ENCODE results near the gene ARHGAP15.
"Not testable (repeated sequence)": the region's sequence is repeated elsewhere in the genome, so short reads cannot be mapped to it uniquely, and the experiment has no call there.

The ARHGAP15 gene

DNA sequence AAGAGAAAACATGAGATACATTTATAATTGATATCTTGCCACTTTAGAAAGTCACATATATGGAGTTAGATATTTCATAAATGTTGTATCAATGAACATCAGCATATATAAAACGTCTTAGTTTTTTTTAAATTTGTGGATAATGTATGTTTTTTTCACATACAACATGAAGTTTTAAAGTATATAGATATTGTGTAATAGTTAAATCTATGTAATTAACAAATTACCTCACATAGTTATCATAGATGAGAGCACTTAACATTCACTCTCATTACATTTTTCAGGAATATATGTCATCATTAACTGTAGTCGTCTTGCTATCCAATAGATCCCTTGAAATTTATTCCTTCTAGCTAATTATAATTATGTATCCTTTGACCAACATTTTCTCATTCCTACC is 406.6 kb downstream of the ARHGAP15 start:
- no CpG with 5 or more reads among the region's 2 CpGs for WGBS (ENCODE audit: extremely low coverage, insufficient coverage, insufficient read length)
- Histone ChIP-seq H3K9me3 (ENCODE audit: insufficient read depth, low read depth, low read length) (no peaks in the 10 kb centered on the region), H2AFZ (ENCODE audit: insufficient read depth, low read length, poor library complexity) (no peak overlapping the region), H3K27me3 (ENCODE audit: insufficient read depth, low read length) (no peaks in the 10 kb centered on the region), H3K27ac (ENCODE audit: low read depth, low read length) (no peak overlapping the region), H3K18ac (ENCODE audit: low read length) (no peak overlapping the region), H2BK5ac (ENCODE audit: low read depth, low read length, poor library complexity) (no peak overlapping the region), H4K12ac (ENCODE audit: low read depth, low read length) (no peak overlapping the region), H3K23ac (ENCODE audit: low read length) (no peak overlapping the region), H3K79me1 (ENCODE audit: low read length) (no peaks in the 10 kb centered on the region), H2BK12ac (ENCODE audit: low read length) (no peak overlapping the region), H3K79me2 (ENCODE audit: control insufficient read depth, insufficient read depth, low read length, poor library complexity) (no peaks in the 10 kb centered on the region), H2BK120ac (ENCODE audit: insufficient read depth, low read length, poor library complexity) (no peak overlapping the region), H3K9ac (ENCODE audit: low read length) (no peak overlapping the region), H3K4ac (ENCODE audit: low read depth, low read length) (no peak overlapping the region), H2AK5ac (ENCODE audit: low read length) (no peak overlapping the region), H3K14ac (ENCODE audit: low read length) (no peak overlapping the region), H4K91ac (ENCODE audit: low read depth, low read length) (no peak overlapping the region), H3K4me2 (ENCODE audit: low read length) (no peak overlapping the region), H3K4me3 (ENCODE audit: low read depth, low read length) (no peak overlapping the region), H4K8ac (ENCODE audit: low read depth, low read length) (no peak overlapping the region), H3K36me3 (ENCODE audit: control insufficient read depth in 1 of 2, insufficient read depth in 2 of 2, low read length in 2 of 2) (no peaks in the 10 kb centered on the region), H3K4me1 (ENCODE audit: control insufficient read depth in 1 of 2, insufficient read depth in 2 of 2, low read length in 2 of 2) (peaks cover 0 to 2% of the 10 kb centered on the region in 2 experiments)
- no peak for DNase-seq

DNA sequence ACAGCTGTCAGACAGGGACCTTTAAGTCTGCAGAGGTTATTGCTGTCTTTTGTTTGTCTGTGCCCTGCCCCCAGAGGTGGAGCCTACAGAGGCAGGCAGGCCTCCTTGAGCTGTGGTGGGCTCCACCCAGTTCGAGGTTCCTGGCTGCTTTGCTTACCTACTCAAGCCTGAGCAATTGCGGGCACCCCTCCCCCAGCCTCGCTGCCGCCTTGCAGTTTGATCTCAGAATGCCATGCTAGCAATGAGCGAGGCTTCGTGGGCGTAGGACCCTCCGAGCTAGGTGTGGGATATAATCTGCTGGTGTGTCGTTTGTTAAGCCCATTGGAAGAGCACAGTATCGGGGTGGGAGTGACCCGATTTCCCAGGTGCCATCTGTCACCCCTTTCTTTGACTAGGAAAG is 412.7 kb downstream of the ARHGAP15 start:
- H3K27ac ChIP-seq (ENCODE audit: low read depth, low read length); H2BK120ac ChIP-seq (ENCODE audit: insufficient read depth, low read length, poor library complexity); H3K23ac ChIP-seq (ENCODE audit: low read length); H3K14ac ChIP-seq (ENCODE audit: low read length); H2BK12ac ChIP-seq (ENCODE audit: low read length); DNase-seq; H3K27me3 ChIP-seq (ENCODE audit: insufficient read depth, low read length); H2AK5ac ChIP-seq (ENCODE audit: low read length); H2AFZ ChIP-seq (ENCODE audit: insufficient read depth, low read length, poor library complexity); H3K18ac ChIP-seq (ENCODE audit: low read length); H3K79me2 ChIP-seq (ENCODE audit: control insufficient read depth, insufficient read depth, low read length, poor library complexity); H3K36me3 ChIP-seq (ENCODE audit: control insufficient read depth in 1 of 2, insufficient read depth in 2 of 2, low read length in 2 of 2); H3K4me2 ChIP-seq (ENCODE audit: low read length); H4K91ac ChIP-seq (ENCODE audit: low read depth, low read length); H4K8ac ChIP-seq (ENCODE audit: low read depth, low read length); H2BK5ac ChIP-seq (ENCODE audit: low read depth, low read length, poor library complexity); H3K9ac ChIP-seq (ENCODE audit: low read length); H4K12ac ChIP-seq (ENCODE audit: low read depth, low read length); H3K79me1 ChIP-seq (ENCODE audit: low read length); H3K4me3 ChIP-seq (ENCODE audit: low read depth, low read length); H3K4ac ChIP-seq (ENCODE audit: low read depth, low read length); H3K9me3 ChIP-seq (ENCODE audit: insufficient read depth, low read depth, low read length); H3K4me1 ChIP-seq (ENCODE audit: control insufficient read depth in 1 of 2, insufficient read depth in 2 of 2, low read length in 2 of 2): not testable (repeated sequence)
- no CpG with 5 or more reads among the region's 11 CpGs for WGBS (ENCODE audit: extremely low coverage, insufficient coverage, insufficient read length)

DNA sequence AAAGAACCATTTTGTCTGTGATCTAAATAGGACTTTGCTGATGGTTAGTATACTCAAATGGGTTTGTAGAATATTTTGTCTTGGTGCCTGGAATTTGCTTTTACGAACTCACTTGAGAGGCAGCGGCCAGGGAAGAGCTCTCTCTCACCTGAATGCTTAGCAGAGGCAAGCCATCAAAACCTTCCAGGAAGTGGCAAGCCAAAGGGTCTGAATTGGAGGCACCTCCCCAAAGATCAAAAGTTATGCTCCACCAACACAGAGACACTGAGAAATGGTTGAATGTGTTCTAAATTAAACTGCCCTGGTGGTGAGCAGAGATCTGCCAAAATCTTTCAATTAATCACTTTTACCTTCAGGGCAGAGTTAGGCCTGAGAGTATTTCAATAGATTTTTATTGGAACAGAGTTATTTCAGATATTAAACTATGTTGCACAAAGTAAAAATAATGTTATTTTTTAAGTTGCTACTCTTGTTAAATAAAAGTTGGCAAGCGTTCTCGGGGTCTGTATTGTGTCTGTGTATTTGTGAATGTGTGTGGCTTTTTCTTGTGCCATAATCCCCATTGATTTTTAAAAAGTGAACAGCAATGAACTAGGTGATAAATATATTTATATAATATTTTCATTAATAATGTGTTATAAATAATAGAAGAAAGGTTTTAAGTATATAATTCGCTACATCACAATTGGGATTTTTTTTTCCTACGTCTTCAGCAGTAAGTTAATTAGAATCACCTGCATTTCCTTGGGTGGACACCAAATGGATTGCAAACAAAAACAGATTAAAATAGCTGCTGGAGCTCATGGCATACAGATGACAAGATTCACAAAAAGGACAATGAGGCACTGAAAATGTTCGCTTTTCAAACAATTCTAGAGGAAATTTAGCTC is 416.1 kb downstream of the ARHGAP15 start:
- Histone ChIP-seq H4K12ac (ENCODE audit: low read depth, low read length) (no peak overlapping the region), H3K27me3 (ENCODE audit: insufficient read depth, low read length) (no peaks in the 10 kb centered on the region), H3K23ac (ENCODE audit: low read length) (no peak overlapping the region), H3K4me3 (ENCODE audit: low read depth, low read length) (no peak overlapping the region), H3K79me2 (ENCODE audit: control insufficient read depth, insufficient read depth, low read length, poor library complexity) (no peaks in the 10 kb centered on the region), H3K27ac (ENCODE audit: low read depth, low read length) (no peak overlapping the region), H3K18ac (ENCODE audit: low read length) (no peak overlapping the region), H4K8ac (ENCODE audit: low read depth, low read length) (no peak overlapping the region), H2BK5ac (ENCODE audit: low read depth, low read length, poor library complexity) (no peak overlapping the region), H4K91ac (ENCODE audit: low read depth, low read length) (no peak overlapping the region), H3K14ac (ENCODE audit: low read length) (no peak overlapping the region), H3K79me1 (ENCODE audit: low read length) (no peaks in the 10 kb centered on the region), H2AFZ (ENCODE audit: insufficient read depth, low read length, poor library complexity) (no peak overlapping the region), H3K4ac (ENCODE audit: low read depth, low read length) (no peak overlapping the region), H3K9me3 (ENCODE audit: insufficient read depth, low read depth, low read length) (peaks cover 5% of the 10 kb centered on the region), H3K4me2 (ENCODE audit: low read length) (no peak overlapping the region), H2BK12ac (ENCODE audit: low read length) (no peak overlapping the region), H3K4me1 (ENCODE audit: control insufficient read depth in 1 of 2, insufficient read depth in 2 of 2, low read length in 2 of 2) (no peaks in the 10 kb centered on the region), H2AK5ac (ENCODE audit: low read length) (no peak overlapping the region), H3K36me3 (ENCODE audit: control insufficient read depth in 1 of 2, insufficient read depth in 2 of 2, low read length in 2 of 2) (no peaks in the 10 kb centered on the region), H2BK120ac (ENCODE audit: insufficient read depth, low read length, poor library complexity) (no peak overlapping the region), H3K9ac (ENCODE audit: low read length) (no peak overlapping the region)
- WGBS (ENCODE audit: extremely low coverage, insufficient coverage, insufficient read length) = no CpG with 5 or more reads among the region's 7 CpGs
- no peak for DNase-seq

DNA sequence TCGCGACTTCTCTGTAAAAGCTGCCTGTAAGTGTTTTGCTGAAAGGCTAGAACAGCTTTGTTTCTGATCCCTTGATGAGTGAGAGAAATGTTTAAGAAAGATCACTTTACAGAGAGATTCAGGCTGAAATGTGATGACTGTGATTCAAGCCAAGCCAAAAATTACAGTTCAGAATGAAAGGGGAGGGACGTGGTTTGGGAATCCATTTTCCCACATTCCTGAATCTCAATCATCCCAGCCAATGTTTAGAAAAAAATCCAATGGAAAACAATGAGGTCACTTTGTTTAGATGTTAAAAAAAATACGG is 416.7 kb downstream of the ARHGAP15 start:
- H3K4me2 ChIP-seq (ENCODE audit: low read length) = no peak overlapping the region
- no peak overlapping the region for H3K4me3 ChIP-seq (ENCODE audit: low read depth, low read length)
- no peaks in the 10 kb centered on the region for H3K4me1 ChIP-seq (ENCODE audit: control insufficient read depth in 1 of 2, insufficient read depth in 2 of 2, low read length in 2 of 2)
- WGBS (ENCODE audit: extremely low coverage, insufficient coverage, insufficient read length) = 100% methylated on average over 1 of the region's 4 CpGs
- DNase-seq = no peak
- H2AFZ ChIP-seq (ENCODE audit: insufficient read depth, low read length, poor library complexity) = no peak overlapping the region
- H3K23ac ChIP-seq (ENCODE audit: low read length) = no peak overlapping the region
- no peak overlapping the region for H2AK5ac ChIP-seq (ENCODE audit: low read length)
- no peak overlapping the region for H2BK120ac ChIP-seq (ENCODE audit: insufficient read depth, low read length, poor library complexity)
- H3K79me1 ChIP-seq (ENCODE audit: low read length) = no peaks in the 10 kb centered on the region
- H3K4ac ChIP-seq (ENCODE audit: low read depth, low read length) = no peak overlapping the region
- H4K12ac ChIP-seq (ENCODE audit: low read depth, low read length) = no peak overlapping the region
- no peaks in the 10 kb centered on the region for H3K36me3 ChIP-seq (ENCODE audit: control insufficient read depth in 1 of 2, insufficient read depth in 2 of 2, low read length in 2 of 2)
- H3K27ac ChIP-seq (ENCODE audit: low read depth, low read length) = no peak overlapping the region
- H4K8ac ChIP-seq (ENCODE audit: low read depth, low read length) = no peak overlapping the region
- no peak overlapping the region for H3K9ac ChIP-seq (ENCODE audit: low read length)
- H3K27me3 ChIP-seq (ENCODE audit: insufficient read depth, low read length) = no peaks in the 10 kb centered on the region
- peaks cover 5% of the 10 kb centered on the region for H3K9me3 ChIP-seq (ENCODE audit: insufficient read depth, low read depth, low read length)
- no peak overlapping the region for H4K91ac ChIP-seq (ENCODE audit: low read depth, low read length)
- no peak overlapping the region for H2BK12ac ChIP-seq (ENCODE audit: low read length)
- H2BK5ac ChIP-seq (ENCODE audit: low read depth, low read length, poor library complexity) = no peak overlapping the region
- H3K18ac ChIP-seq (ENCODE audit: low read length) = no peak overlapping the region
- H3K79me2 ChIP-seq (ENCODE audit: control insufficient read depth, insufficient read depth, low read length, poor library complexity) = no peaks in the 10 kb centered on the region
- H3K14ac ChIP-seq (ENCODE audit: low read length) = no peak overlapping the region

All from trophoblast cell (in vitro differentiated cells and primary cell).